HG02678 (cell line): ENCODE results near the gene COL5A1.

ENCODE experiments used
- ATAC-seq: cut with Tn5 transposase; IDR thresholded peaks from one replicate; pipeline ENCODE4 v1.9.1; 2021; ENCODE audit warnings: mild to moderate bottlenecking, moderate library complexity; ENCODE audit not compliant: unreplicated experiment

The COL5A1 gene

DNA sequence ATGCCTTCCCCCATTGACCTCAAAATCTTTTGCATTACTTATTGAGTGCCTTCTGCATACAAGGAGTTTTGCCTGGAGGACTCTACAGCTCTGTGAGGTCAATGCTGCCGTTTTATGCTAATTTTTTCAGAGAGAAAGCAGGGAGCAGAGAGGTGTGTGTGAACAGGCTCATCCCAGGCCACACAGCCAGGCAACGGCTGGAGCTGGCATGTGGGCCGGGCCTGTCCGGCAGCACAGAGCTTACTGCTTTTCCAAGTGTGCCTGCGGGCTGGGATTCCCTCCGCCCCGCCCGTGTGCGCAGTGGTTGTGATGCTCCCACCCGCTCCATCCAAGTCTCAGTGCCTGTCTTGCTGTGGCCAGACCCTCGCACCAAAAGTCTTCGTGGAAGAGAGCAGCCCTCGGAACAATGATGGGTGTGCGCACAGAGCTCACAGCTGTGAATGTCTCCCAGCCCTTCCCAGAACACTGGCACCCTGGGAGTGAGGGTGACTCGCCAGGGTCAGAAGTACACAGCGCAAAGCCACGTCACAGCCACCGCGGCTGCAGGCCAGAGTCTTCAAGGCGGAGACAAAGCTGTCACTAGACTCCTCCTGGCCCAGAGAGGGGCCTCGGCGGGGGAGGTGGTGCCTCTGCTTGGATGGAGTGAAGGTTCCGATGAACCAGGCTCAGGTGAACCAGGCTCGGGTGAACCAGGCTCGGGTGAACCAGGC is 82.8 kb downstream of the COL5A1 start:
- no peak for ATAC-seq

DNA sequence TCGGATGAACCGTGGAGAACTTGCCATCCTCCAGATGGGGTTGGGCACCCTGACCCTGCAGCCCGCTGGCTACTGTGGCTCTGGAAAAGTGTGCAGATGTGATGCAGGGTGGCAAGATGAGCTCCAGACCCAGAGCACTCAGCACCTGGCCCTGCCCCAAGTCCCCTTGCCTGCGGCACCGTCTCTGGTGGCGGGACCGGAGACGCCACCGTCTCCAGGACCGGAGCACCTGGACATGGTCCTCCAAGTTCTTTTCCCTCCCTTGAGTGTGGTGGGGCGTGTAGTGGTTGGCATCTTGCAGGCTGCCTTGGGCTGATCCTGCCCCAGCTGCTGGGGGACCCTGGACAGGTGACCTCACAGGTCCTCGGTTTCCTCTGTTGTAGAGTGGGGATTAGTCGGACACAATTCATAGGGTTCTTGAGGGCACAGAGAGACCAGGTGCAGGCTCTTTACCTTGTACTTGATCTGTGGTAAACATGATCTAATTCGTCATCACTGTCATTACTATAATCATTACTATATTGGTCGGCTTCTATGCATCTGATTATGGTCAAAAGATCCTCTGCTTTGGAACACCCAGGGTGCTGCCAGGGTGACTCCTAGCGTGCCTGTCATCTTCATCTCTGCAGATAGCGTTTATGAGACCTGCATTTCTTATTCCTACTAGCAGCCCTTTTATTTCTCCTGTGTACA is 83.5 kb downstream of the COL5A1 start:
- ATAC-seq = no peak

DNA sequence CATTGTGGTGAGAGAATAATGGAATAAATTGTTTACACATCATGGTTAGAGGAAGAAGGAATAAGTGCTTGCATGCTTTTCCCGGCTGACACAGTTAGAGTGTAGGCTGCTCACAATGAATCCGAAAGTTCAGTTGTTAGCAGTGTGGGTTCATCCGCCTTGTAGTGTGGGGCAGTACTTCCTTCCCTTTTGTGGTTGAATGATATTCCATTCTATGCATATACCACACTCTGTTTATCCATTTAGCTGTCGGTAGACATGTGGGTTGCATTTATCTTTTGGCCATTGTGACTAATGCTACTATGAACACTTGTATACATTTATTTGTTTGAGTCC is 84.0 kb downstream of the COL5A1 start:
- ATAC-seq = no peak

DNA sequence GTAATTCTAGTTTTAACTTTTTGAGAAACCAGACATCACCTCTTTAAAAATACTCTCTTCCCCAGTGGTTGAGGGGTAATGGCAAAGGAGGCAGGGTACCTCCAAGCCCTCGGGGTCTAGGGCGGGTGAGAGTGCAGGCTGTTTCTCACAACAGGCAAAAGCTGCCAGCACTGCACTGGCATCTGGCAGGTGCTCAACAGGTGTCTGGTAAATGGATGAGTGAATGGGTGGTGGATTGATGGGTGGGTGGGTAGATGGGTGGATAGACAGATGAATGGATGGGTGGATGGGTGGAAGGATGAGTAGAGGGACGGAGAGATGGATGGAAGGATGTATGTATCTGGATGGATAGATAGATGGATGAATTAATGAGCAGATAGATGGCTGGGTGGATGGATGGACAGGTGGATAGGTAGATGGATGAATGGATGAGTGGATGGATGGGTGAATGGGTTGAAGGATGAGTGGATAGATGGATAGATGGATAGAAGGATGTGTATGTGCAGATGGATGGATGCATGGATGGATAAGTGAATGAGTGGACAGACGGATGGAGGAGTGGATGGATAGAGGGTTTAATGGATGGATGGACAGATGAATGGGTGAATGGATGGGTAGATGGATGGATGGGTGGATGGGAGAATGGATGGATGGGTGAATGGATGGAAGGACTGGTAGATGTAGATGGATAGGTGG is 84.6 kb downstream of the COL5A1 start:
- no peak for ATAC-seq

DNA sequence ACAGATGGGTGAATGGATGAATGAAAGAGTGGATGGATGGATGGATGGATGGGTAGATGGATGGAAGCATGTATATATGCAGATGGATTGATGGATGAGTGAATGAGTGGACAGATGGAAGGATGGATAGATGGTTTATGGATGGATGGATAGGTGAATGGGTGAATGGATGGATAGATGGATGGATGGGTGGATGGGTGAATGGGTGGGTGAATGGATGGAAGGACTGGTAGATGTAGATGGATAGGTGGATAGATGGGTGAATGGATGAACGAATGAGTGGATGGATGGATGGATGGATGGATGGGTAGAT is 85.1 kb downstream of the COL5A1 start:
- ATAC-seq = no peak

DNA sequence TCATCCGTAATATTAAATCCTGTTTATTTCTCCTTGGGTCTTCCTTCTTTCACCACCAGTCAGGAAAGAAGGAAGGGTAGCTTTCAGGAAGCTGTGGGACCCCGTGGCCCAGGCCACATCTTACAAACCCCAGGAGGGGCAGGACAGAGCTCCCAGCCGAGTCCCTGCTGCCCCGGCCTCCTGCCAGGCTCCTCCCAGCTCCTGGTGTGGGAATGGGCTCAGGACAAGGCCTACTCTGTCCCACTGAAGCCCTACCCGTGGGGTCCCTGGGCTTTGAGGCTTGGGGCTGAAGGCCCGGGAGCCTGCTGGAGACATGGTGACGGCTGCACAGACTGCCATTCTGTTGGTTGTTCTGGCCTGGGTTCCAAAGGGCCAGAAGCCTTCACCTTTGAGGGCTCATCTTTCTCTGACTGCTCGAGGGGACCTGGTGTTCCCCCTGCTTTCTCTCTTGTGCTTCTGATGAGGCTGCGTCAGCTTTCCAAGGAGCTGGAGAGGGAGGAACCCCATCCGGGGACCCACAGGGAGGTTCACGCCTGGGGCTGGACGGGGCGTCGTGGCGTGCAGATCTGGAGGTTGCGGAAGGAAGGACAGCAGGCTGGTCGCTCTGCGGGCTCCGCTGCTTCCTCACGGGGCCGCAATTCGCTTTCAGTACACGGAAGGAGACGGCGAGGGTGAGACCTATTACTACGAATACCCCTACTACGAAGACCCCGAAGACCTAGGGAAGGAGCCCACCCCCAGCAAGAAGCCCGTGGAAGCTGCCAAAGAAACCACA is 86.6 kb downstream of the COL5A1 start:
- no peak for ATAC-seq

DNA sequence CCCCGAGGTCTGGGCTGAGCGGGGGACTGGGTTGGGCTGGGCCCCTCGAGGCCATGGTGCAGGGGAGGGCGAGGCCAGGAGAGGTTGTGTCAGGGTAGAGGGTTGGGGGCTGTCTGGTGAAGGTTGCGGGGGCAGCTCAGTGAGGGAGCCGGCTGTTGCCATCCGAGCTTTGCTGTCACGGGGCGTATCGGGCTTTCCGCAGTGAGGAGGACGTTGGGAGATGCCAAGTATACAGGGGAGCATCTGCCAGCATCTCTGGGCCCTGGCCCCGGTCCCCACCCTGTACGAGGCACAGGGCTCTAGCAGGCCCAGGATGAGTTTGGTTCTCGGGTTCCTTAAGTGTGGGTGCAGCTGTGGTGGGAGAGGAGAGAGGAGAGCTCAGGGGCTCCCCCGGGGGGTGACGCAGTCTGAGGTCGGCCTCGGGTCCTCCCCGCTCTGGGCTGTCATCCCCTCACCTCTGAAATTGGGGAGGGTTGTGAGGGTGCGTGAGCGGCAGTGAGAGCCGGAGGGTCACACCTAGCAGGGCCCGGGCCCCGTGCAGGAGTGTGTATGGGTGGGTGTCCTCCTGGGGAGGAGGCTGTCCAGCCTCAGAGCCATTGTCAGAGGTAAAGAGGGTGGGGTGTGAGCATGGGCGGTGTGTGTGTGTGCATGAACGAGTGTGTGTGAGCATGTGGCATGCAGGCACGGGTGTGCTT is 87.3 kb downstream of the COL5A1 start:
- no peak for ATAC-seq

DNA sequence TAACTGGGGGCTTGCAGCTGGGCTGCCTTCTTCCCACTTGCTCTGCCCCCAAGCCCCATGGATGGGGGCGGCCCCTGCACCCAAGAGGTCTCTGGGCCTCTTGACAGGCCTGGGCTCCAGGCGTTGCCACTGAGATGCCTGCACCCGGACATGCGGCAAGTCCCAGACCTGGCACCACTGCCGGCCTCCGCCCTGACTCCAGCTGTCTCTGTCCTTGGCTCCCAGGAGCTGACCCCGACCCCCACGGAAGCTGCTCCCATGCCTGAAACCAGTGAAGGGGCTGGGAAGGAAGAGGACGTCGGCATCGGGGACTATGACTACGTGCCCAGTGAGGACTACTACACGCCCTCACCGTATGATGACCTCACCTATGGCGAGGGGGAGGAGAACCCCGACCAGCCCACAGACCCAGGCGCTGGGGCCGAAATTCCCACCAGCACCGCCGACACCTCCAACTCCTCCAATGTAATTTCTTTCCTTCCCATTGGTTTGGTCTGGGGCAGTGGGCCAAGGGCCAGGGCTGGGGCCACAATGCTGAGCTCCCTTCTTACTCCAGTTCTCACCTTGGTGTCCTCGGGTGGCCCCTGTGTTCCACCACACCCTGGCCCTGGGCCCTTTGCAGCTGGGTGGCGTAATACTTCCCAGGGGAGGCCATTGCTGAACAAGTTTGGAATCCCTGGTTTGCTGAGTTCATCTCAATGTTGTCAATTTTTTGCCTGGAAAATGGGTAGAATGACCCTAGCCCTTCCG is 88.6 kb downstream of the COL5A1 start:
- no peak for ATAC-seq

DNA sequence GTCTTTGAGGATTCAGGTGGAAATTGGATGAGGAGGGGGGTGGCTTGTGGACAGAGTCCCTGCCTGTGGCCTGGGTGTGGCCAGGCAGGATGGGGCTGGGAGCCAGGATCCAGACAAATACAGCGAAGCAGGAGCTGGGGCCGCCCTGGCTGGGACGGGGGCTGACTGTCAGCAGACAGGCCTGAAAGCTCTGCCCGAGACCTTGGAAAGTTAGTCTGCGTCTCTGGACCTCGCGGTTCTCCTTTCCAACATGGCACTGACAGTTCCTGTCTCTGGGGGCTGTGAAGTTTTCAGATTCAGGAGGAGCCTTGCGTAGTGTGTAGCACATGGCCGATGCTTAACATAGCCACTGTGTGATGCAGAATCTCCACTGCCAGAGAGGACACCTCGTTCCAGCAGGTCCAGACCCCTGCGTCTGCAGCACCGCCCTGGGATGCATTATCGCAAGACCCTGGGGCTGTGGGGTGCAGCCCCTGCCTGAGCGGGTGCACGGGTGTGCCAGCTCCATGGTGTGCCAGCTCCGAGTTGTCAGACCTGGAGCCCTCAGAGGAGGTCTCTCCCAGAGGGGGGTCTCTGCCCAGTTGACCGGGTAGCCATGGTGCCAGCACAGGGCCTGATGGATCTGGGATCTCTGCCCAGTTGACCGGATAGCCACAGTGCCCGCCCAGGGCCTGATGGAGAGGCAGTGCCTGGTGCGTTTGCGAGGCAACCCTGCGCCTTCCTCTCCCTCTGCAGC is 89.3 kb downstream of the COL5A1 start:
- ATAC-seq = no peak

DNA sequence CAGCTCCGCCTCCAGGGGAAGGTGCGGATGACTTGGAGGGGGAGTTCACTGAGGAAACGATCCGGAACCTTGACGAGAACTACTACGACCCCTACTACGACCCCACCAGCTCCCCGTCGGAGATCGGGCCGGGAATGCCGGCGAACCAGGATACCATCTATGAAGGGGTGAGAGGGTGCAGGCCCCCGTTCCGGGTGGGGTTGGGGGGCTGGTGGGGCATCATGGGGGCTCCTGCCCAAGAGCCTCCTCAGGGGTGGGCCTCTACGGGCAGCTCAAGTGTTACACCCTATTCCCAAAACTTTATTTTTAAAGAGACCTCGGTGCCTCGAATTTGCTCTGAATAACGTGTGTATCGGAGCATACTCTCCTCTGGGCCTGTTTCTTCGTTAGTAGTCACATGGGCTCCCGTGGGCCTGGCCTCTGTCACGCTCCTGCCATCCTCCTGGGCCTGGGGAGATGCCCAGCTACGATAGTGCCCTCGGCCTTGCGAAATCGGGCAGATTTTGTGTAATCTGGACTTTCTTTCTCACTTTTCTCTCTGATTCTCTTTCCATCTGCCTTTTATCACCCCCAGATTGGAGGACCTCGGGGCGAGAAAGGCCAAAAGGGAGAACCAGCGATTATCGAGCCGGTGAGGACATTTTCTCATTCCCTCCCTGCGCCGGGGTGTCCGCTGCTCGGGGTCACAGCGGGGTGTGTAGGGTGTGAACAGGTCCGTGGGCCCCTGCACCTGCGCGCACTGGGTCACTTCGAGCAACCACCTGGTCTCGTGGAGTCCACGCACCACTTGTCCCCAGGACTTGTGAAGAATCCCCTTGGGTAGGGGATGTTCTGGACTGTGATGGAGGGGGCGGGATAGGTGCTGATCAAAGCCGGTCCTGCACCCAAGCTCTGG is 90.1 kb downstream of the COL5A1 start:
- ATAC-seq = no peak

DNA sequence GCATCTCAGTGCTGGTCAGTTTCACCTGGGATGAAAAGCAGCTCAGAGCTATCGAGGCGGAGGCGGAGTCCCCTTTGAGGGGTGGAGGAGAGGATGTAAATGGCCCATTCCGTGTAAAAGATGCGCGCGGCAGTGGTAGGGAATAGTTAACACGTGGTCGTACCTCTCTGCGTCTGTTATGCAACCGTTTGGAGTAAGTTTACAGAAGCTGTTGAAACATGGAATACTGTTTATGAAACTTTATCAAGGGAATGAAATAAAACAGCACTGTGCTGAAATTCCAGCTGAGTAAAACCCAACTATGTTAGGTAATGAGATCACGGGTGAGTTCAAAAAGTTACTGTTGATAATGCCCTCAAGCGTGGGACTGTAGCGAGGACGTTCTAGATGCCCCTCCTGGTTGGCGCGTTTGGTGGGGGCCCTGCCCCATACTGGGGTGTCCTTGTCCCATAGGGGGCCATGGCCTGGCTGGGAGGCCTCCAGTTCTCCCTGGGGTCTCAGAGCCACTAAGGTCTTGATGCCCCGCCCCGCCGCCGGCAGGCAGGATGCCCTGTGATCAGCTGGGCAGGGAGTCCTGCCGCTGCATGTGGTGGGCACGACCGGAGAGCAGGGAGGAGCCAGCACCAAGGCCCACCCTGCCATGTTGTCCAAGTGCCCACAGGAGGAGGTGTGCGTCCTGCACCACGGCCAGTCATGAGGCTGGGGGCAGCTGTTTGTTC is 90.9 kb downstream of the COL5A1 start:
- no peak for ATAC-seq

DNA sequence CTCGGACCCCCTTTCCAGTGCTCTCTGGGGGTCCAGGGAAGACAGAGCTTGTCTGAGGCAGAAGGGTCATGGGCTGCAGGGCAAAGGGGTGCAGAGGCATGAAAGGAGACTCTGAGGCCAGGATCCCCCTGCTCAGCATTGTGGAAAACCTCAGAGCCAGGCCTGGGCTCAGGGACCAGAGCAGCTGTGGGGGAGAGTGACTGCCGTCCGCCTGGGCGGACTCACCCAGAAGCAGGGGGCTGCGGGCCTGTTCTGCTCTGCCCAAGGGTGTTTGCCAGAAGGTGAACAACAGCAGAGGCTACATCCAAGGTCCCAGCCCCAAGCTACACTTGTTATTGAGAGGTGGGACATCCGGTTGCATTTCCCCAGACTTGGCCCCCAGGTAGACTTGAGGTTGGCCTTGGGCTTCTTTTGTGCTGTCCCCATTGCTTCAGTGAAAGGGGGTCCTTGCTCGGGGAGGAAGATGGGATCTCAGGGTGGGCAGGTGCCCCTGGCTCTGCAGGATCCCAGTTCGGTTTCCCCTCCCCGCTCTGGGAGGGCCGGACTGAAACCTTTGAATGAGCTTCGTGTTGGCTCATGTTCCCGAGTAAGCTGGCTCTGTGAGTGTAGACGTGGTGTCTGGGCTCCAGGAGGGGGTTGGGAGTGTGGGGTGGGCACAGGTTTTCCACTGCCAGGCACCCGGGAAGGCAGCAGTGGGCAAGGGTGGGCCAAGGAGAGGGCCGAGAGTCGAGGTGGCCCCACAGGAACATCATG is 92.1 kb downstream of the COL5A1 start:
- ATAC-seq = no peak

DNA sequence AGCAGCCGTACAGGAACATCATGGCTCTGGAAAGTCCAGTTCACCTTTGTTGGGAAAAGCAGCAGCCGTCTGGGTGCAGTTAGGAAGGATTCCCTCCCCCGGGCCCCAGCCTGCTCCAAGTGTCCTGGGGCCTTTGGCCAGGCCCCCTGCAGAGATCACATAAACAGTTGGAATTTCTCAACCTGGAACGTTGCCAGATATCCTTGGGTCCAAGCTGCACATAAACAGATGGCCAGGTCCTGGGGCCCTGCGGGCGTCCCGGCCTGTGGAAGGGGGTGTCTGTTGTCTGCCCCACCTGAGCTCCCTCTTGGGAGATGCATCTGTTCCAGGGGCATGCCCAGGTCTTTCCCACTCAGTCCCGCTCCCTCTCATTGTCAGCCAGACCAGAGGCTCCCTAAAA is 92.7 kb downstream of the COL5A1 start:
- ATAC-seq = no peak

DNA sequence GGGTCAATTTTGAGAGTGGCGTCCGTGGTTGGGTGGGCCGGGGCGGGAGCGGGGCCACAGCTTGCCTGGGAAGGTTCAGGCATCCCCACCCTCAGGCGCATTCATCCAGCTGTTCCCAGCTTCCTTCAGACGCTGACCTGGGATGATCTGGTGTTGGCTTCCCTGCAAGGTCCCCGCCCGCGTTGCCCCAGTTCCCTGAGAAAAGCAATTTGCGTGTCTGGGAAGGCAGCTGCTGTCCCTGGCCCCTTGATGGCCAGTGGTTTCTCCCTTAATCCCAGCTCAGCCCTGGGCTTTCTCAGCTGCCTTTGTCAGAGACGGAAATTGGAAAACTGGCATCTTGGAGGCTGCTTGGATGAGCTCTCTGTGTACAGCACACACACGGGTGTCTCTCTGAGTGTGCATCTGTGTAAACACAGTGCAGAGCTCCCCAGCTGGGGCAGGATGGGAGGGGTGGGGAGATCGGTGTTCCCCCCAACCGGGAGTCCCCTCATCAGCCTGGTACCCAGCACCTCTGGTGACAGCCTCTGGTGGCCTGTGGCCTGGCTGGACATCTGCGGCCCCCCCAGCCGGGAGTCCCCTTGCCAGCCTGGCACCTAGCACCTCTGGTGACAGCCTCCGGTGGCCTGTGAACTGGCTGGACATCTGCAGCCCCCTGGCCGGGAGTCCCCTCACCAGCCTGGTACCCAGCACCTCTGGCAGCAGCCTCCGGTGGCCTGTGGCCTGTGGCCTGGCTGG is 94.0 kb downstream of the COL5A1 start:
- ATAC-seq = no peak

DNA sequence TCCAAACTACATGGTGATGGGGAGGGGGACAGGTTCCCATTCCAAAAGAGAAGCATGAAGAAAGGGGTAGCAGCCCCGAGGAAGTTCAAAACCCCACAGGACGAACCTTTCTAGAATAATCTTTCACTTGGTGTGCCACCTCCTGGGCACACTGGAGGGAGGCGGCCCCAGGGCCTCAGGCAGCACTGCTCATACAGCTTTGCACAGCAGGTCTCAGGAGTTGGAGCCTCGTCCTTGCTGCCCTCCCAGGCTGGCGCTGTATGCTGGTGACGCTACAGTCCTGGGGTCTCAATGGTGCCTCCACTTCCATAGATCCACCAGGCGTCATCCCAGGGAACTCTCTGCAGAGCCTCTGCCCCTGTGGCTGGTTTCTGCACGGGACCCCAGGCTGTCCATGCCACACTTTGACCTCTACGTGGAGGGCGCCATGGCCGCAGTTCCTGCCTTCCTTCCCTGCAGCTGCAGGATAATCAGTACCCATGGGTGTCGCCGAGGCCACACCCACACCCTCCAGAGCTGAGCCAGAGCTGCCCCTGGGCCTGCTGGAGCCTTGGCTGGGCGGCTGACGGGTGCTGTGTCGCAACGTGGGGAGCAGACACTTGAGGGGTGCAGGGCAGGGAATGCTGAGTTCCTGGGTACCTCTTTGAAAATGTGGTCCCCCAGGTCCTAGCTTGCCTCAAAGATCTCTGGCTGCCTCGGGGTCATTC is 95.3 kb downstream of the COL5A1 start:
- ATAC-seq = no peak
